Measurements from ENCODE around the gene APOBR. TPM values are rescaled to one million over a fixed set of nuclear protein-coding genes. Genes with fewer than 3 reads are reported as not detected.
"Not testable (repeated sequence)": the region's sequence is repeated elsewhere in the genome, so short reads cannot be mapped to it uniquely, and the experiment has no call there.

Gene APOBR
- total RNA-seq, 1 experiment from 2014 or later: not detected

GRCh38 chr16:28527100-28527785 lies 32.8 kb downstream of the APOBR start:
- not testable (repeated sequence) for DNase-seq (ENCODE audit: low spot score)

DNA sequence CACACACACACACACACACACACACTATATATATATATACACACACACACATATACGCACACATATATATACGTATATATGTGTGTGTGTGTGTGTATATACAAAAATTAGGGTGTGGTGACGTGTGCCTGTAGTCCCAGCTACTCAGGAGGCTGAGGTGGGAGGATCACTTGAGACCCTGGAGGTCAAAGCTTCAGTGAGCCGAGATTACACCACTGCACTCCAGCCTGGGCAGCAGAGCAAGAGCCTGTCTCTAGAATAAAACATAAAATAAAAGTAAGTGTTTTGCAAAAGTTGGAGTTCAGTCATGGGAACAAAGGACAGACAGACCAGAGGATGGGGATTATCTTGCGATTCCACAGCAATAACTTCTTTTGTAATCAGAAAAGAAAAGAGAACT lies 33.5 kb downstream of the APOBR start:
- DNase-seq (ENCODE audit: low spot score): no peak

GRCh38 chr16:28528463-28528867 lies 34.0 kb downstream of the APOBR start:
- no peak for DNase-seq (ENCODE audit: low spot score)

DNA sequence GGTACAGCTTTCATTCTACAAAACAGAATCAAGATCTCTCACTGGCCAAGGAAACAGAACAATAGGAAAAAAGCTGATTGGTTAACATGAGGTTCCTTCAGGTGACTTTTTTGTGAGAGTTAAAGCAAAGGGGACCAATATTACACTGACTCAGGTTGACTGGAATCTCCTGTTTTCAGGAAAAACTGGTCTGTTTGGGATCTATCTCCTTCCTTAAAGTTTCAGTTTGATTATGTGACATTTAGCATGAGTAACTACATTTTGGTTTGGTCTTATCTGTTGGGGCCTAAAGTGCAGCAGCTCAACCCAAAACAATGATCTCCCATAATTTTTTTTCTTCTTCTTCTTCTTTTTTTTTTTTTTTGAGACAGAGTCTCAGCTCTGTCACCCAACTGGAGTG lies 34.7 kb downstream of the APOBR start:
- DNase-seq (ENCODE audit: low spot score): no peak

DNA sequence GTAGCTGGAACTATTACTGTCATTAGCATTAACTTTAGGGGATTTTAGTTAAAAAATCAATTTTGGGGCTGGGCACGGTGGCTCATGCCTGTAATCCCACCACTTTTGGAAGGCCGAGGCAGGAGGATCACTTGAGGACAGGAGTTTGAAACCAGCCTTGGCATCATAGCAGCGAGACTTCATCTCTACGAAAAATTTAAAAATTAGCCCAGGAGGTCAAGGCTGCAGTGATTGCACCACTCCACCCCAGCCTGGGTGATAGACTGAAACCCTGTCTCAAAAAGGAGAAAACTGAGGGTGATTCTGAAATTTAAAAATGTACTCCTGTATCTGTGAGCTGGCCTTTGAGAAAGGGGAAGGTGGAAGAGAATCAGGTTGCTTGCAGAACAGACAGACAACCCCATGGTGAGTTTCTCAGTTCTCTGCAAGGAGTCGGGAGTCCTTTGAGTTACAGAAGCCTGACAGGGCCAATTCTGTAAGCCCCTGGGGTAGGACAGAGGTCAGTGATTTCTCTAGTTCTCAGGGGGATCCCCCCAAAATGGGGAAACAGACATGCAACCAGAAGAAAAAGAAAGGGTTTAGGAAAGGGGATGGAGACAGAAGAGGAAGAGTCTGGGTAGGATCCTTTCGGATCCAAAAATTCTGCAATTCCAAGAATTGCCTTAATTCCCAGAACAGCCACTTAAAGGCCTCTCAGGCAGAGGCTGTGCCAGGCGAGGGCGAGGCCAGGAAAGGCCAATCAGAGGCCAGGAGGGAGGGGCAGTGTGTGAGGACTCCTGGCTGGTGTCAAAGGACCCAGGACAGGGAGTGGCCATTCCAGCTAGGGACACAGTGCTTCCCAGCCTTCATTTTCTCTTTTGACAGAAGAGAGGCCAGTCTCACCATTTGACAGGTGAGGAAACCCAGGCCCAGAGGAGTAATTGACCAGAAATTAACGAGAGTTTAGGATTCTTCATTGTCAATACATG lies 37.6 kb downstream of the APOBR start:
- peak; percentile 25 for DNase-seq (ENCODE audit: low spot score)

- DNase-seq (ENCODE audit: low spot score): no peak
These were observed 38.7 kb downstream of the APOBR start for GRCh38 chr16:28532940-28533647.

- peak; percentile 29 for DNase-seq (ENCODE audit: low spot score)
These were observed 40.3 kb downstream of the APOBR start for GRCh38 chr16:28534542-28535373.

- DNase-seq (ENCODE audit: low spot score): no peak
These were observed 42.6 kb downstream of the APOBR start for GRCh38 chr16:28537076-28537475.

DNA sequence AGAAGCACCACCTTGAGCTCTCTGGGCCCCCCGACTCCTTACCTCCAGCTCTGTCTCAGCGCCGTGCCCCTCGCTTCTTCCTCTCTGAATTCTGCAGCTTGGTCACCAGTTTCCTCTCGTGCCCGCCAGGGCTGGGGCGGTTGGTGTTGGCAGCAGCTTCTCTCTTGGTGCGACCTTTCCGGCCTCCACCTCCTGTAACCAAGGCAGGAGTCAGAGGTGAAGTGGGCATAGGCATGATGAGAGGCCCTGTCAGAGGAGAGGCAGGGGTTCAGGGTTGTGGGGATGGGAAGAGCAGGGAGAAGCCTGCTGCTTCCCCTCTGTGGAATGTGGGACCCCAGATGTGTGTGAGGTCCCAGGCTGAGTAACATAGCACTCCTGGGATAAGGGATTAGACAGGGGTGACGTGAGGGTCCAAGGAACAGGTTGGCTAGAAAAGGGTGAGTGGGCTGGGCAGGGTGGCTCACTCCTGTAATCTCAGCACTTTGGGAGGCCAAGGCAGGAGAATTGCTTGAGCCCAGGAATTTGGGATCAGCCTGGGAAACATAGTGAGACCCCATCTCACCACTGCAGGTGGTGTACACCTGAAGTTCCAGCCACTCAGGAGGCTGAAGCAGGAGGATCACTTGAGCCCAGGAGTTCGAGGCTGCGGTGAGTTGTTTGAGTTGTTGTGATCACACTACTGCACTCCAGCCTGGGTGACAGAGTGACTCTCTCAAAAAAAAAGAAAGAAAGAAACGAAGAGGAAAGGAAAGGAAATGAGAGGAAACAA lies 43.7 kb downstream of the APOBR start:
- DNase-seq (ENCODE audit: low spot score): no peak

- peak; percentile 97 for DNase-seq (ENCODE audit: low spot score)
These were observed 44.5 kb downstream of the APOBR start, which contains the start of gene NUPR1 for GRCh38 chr16:28538733-28539596. TSS of gene NUPR1 (minus strand) at chr16:28538974. CDS start at chr16:28538907, 67 bp downstream.

DNA sequence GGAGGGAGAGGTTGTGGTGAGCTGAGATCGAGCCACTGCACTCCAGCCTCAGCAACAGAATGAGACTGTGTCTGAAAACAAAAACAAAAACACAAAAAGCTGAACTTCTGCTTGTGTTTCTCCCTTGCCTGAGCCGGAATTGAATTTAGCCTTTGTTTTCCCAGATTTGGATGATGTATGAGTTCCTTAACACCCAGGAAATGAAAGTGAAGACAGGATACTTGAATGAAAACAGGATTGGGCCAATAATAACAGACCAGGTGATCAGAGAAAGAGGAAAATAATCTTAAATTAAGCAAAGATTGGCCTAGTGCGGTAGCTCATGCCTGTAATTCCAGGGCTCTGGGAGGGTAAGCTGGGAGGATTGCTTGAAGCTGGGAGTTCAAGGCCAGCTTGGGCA lies 45.9 kb downstream of the APOBR start:
- DNase-seq (ENCODE audit: low spot score): no peak

DNA sequence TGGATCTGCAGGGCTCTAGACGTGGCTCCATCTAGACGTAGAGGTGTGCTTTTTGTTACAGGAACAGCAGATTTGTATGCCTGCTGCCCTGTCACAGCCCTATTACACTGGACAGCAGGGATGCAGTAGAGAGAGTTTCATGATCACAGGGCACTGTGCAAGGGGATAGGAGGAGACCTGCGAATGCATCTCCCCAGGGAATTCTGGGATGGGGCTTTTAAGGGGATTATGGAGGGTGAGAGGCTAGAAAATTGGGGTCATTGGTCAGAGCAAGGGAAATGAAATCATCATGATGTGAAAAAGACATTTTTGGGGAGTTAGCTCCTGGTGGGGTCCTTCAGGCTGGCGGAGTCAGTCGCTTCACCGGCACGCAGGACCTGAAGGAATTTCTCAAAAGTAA lies 48.2 kb downstream of the APOBR start:
- DNase-seq (ENCODE audit: low spot score): no peak

- DNase-seq (ENCODE audit: low spot score): no peak
These were observed 48.6 kb downstream of the APOBR start for GRCh38 chr16:28543072-28543471.

- DNase-seq (ENCODE audit: low spot score): no peak
These were observed 50.6 kb downstream of the APOBR start for GRCh38 chr16:28544998-28545397.

DNA sequence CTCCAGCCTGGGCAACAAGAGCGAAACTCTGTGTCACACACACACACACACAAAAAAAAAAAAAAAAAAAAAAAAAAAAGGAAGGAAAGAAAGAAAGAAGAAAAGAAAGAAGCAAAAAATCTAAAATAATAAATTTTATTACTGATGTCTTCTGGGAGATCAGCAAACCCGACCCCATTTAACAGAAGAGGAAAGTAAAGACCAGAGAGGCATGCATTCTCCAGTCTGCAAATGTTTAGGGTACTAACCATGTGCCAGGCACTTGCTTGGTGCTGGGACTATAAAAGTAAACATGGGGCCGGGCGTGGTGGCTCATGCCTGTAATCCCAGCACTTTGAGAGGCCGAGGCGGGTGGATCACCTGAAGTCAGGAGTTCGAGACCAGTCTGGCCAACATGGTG lies 51.5 kb downstream of the APOBR start:
- not testable (repeated sequence) for DNase-seq (ENCODE audit: low spot score)

DNA sequence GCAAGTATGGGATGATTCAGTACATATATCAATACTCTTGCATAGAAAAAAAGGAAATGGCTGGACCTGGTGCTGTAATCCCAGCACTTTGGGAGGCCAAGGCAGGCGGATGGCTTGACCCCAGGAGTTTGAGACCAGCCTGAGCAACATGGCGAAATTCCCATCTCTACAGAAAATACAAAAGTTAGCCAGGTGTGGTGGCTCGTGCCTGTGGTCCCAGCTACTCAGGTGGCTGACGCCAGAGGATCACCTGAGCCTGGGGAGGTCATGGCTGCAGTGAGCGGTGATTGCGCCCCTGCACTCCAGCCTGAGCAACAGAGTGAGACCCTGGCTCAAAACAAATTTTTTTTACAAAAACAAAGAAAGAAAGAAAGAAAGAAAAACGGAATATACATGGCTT lies 52.2 kb downstream of the APOBR start:
- no peak for DNase-seq (ENCODE audit: low spot score)

DNA sequence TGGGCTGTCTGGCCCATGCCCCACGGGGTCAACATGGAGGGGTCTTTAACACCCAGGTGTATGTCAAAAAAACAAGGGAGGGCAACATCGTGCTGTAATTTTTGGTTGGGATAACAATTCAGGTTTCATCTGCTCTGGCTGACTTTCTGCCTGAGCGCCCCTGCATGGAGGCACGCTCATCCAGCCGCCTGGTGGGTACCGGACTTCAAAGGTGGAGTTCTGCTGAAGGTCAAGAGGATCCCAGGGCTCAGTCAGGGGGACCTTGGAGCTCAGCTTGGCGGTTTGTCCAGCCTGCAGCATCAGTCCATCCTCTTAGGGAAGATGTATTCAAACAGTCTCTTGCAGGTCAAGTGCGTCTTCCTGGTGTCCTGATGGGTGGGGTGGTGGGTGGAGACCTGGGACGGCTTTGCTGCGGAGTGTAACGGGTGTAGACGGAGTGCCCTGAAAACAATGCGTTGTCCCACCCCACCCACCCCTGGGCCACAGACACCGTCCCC lies 53.9 kb downstream of the APOBR start:
- DNase-seq (ENCODE audit: low spot score): no peak
